K562 treated with DMSO at 1 percent for 24 hours (cell line): ENCODE data around the gene CDIPT. TPM values are rescaled to one million over a fixed set of nuclear protein-coding genes. Genes with fewer than 3 reads are reported as not detected.

ENCODE experiments used
- total RNA-seq: library from RNA; unstranded; fragments of 300-600 nt; gene quantifications from 2 replicates; pipeline ENCODE4 v1.2.3, GENCODE V29; 2022; ENCODE audit warnings: low read depth; ENCODE audit not compliant: insufficient read depth

Gene CDIPT
- total RNA-seq, result 122 and 127 TPM in 2 replicates

GRCh38 chr16:29862884-29863668, at the start of gene CDIPT:
TSS of gene CDIPT (minus strand) at chr16:29863226. CDS start at chr16:29862857, 369 bp downstream.

GRCh38 chr16:29900102-29900887, 37.3 kb upstream of the CDIPT start, which contains the start of gene ASPHD1:
TSS of gene ASPHD1 (plus strand) at chr16:29900488. CDS start at chr16:29900972, 484 bp downstream.

GRCh38 chr16:29899516-29900101, 36.6 kb upstream of the CDIPT start, which contains the start of gene SEZ6L2:
TSS of gene SEZ6L2 (minus strand) at chr16:29899550. CDS start at chr16:29899019, 531 bp downstream.

GRCh38 chr16:29820271-29820701, 42.7 kb downstream of the CDIPT start, which contains the start of gene MVP:
TSS of gene MVP (plus strand) at chr16:29820462. CDS start at chr16:29830550, 10,088 bp downstream.

GRCh38 chr16:29815793-29816693, 47.0 kb downstream of the CDIPT start, which contains the start of gene PAGR1:
TSS of gene PAGR1 (plus strand) at chr16:29816152. CDS start at chr16:29816526, 374 bp downstream.

GRCh38 chr16:29811896-29812665, 50.9 kb downstream of the CDIPT start, which contains the start of gene PRRT2:
TSS of gene PRRT2 (plus strand) at chr16:29812193. CDS start at chr16:29813055, 862 bp downstream.

Other genes starting within 250 kb of the CDIPT start
- 74.7 and 82.2 TPM in 2 replicates for gene SPN, start 200.0 kb downstream of the CDIPT start, total RNA-seq
- 233 and 247 TPM in 2 replicates for gene QPRT, start 184.0 kb downstream of the CDIPT start, total RNA-seq
- not detected in 2 replicates for gene C16orf54, start 117.2 kb downstream of the CDIPT start, total RNA-seq
- not detected in 2 replicates for gene ZG16, start 85.0 kb downstream of the CDIPT start, total RNA-seq
- gene KIF22, start 72.5 kb downstream of the CDIPT start, total RNA-seq, result 134 and 137 TPM in 2 replicates
- gene MAZ, start 56.7 kb downstream of the CDIPT start, total RNA-seq, result 301 and 349 TPM in 2 replicates
- gene PRRT2, start 51.0 kb downstream of the CDIPT start, total RNA-seq, result 2.0 and 2.6 TPM in 2 replicates
- 57.5 and 58.4 TPM in 2 replicates for gene PAGR1, start 47.1 kb downstream of the CDIPT start, total RNA-seq
- 6.9 and 7.4 TPM in 2 replicates for gene MVP, start 42.8 kb downstream of the CDIPT start, total RNA-seq
- gene SEZ6L2, start 36.3 kb upstream of the CDIPT start, total RNA-seq, result 5.3 and 5.8 TPM in 2 replicates
- gene ASPHD1, start 37.3 kb upstream of the CDIPT start, total RNA-seq, result not detected in 2 replicates
- gene KCTD13, start 63.0 kb upstream of the CDIPT start, total RNA-seq, result 54.5 and 59.9 TPM in 2 replicates
- gene TMEM219, start 98.9 kb upstream of the CDIPT start, total RNA-seq, result 166 and 175 TPM in 2 replicates
- 72.9 and 76.9 TPM in 2 replicates for gene TAOK2, start 110.6 kb upstream of the CDIPT start, total RNA-seq
- 39.9 and 49.8 TPM in 2 replicates for gene HIRIP3, start 132.4 kb upstream of the CDIPT start, total RNA-seq
- gene INO80E, start 133.0 kb upstream of the CDIPT start, total RNA-seq, result 122 and 141 TPM in 2 replicates
- 2.0 and 3.4 TPM in 2 replicates for gene DOC2A, start 147.8 kb upstream of the CDIPT start, total RNA-seq
- not detected in 2 replicates for gene C16orf92, start 160.0 kb upstream of the CDIPT start, total RNA-seq
- 1.1 and 1.7 TPM in 2 replicates for gene TLCD3B, start 168.0 kb upstream of the CDIPT start, total RNA-seq
- gene ALDOA, start 202.5 kb upstream of the CDIPT start, total RNA-seq, result 2,402 and 2,593 TPM in 2 replicates
- 317 and 345 TPM in 2 replicates for gene PPP4C, start 212.8 kb upstream of the CDIPT start, total RNA-seq
- gene TBX6, start 228.7 kb upstream of the CDIPT start, total RNA-seq, result 0.20 and 0.37 TPM in 2 replicates
- 136 and 153 TPM in 2 replicates for gene YPEL3, start 233.0 kb upstream of the CDIPT start, total RNA-seq